GM10847 (cell line): Measurements from ENCODE around the gene ATRX.

Experiments
- POLR2A ChIP-seq: IDR thresholded peaks from 2 replicates; pipeline ENCODE4 v1.6.1; 2011; ENCODE audit not compliant: insufficient read length; ENCODE audit errors: extremely low read depth

The ATRX gene

GRCh38 chrX:77740376-77740905, 45.6 kb downstream of the ATRX start:
- no peak for TF ChIP-seq POLR2A

- no peak for TF ChIP-seq POLR2A
These were observed 52.7 kb downstream of the ATRX start for GRCh38 chrX:77733342-77733741.

DNA sequence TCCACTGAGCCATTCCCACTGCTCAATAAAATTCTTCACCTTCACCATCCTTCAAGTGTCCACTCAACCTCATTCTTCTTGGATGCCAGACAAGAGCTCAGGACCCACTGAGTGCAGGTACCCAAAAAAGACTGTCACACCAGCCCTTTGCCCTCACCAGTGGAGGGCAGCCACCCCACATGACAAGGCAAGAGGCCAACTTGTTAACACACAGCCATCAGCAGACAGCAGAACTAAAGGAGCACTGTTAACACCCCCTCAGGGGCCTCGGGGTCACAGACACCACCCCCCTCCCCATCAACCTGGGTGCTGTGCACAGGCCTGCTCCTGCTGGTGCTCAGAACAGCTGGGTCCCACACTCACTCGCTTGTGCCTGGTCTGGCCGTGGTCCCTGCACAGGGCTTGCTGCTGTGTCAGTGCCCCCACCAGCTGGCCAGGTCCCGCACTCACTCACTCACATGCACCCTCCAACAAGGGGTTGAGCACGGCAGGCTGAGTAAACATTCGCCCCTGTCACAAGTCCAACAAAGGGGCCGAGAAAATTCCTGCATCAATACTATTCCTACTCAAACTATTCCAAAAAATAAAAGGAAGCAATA, 54.1 kb downstream of the ATRX start:
- TF ChIP-seq POLR2A = no peak

DNA sequence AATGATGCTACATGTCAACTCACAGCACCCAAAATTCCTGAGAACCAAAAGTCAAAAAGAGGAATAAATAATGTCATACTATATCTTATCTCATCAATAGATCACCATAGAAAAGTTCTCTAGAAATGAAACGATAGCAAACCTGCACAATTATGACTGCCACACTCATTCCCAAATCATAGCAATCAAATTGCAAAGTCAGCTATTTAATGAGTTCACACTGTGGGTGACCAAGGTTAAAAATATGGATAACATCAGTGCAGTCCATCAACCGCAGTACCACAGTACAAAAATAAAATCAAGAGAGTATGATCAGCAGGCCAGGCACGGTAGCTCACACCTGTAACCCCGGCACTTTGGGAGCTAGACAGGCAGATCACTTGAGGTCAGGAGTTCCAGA, 62.3 kb downstream of the ATRX start:
- no peak for TF ChIP-seq POLR2A

DNA sequence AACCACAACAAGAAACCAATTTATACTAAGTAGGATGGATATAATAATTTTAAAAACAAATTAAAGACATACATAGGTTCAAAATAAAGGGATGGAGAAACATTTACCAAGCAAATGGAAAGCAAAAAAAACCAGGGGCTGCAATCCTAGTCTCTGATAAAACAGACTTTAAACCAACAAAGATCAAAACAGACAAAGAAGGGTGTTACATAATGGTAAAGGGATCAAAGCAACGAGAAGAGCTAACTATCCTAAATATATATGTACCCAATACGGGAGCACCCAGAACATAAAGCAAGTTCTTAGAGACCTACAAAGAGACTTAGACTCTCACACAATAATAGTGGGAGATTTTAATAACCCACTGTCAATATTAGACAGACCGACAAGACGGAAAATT, 66.6 kb downstream of the ATRX start:
- no peak for TF ChIP-seq POLR2A

- TF ChIP-seq POLR2A = no peak
These were observed 81.1 kb downstream of the ATRX start for GRCh38 chrX:77704881-77705280.

- TF ChIP-seq POLR2A = no peak
These were observed 87.8 kb downstream of the ATRX start for GRCh38 chrX:77698242-77698641.

DNA sequence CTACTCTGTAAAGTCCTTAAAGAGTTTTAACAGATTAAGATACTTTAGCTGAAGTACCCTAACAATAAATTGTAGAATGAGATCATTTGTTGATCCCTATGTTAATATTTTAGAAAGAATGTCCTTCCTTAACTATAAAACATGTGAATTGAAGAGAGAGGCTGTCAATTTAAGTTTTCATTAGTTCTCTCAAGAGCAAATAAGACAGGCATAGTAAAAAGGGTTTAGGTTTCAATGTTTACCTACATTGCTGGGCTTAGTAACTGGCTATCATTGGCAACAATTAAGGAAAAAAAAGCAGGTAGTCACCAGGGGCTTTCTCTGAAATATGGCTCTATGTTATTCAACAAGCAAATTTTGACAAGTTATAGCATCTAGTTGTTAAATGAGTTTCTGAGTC, 91.5 kb downstream of the ATRX start:
- TF ChIP-seq POLR2A = no peak

- TF ChIP-seq POLR2A = no peak
These were observed 92.4 kb downstream of the ATRX start for GRCh38 chrX:77693594-77693993.

DNA sequence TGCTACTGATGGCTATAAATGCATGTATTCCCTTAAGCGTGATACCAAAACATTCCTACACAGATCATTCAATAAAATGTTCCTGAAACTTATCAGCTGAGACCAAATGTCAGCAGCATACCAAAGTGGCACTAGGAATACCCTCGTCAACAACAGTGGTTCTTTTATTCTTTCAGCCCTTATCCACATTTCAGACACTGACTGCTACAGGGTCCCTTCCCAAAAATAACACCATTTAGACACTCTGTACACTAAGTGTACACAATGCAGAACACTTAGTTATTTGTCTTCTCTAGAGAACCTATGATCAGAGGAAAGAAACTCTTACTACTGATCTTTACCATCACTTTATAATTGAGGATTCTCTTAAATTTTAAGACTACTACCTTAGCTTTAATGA, 94.1 kb downstream of the ATRX start:
- TF ChIP-seq POLR2A = no peak

- no peak for TF ChIP-seq POLR2A
These were observed 96.6 kb downstream of the ATRX start for GRCh38 chrX:77689376-77689775.

GRCh38 chrX:77679144-77679543, 106.9 kb downstream of the ATRX start:
- TF ChIP-seq POLR2A = no peak

DNA sequence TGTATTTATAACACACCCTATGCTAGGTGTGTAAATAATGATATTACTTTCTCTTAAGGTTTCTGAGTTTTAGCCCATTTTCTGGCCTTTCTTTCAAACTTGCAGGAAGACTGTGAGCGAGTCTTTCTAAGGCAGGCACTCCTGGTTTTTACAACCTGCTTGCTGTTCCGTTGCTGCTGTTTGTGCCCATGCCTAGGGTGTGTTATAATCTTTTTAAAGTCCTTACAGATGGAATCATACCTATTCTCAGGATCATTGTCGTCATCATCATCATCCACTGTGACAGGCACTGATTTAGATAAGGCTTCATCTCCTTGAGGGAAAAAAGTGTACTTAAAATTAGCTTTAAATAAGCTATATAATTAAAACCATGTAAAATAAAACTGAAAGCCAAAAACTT, 110.0 kb downstream of the ATRX start:
- no peak for TF ChIP-seq POLR2A

DNA sequence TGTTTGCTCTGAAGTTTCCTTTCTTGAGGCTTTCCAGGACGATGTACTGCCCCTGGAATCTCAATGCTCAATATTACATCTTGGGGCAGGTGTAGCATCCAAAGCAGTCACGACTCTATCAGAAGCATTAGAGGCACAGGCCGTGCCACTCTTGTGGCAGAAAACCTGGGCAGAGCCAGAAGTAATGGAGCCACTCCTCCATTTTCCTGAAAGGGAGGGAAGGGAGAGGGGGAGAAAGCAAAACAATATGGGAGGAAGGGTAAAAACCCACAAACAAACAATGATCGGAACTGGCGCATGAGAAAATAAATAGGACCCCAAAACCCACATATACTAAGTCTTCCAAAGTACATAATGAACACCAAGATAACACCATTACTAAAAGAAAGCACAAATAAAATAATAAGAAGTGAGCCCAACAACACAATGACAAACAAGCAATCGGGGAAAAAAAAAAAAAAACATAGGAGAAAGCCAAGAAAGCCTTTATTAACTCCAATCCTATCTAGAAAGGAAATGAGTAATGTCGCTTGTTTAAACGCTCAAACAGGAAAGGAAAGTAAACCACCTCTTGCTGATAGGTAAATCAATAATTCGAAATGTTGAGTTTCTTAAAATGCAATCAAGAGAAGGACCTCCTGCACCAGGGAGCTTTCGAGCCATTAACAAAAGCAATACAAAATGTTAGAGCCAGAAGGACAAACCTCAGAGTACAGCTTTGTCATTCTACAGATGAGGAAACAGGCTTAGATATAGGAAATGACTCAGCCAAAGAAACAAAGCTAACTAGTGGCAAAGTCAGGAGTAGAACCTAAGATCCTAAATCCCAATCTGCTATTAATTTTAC, 117.4 kb downstream of the ATRX start:
- no peak for TF ChIP-seq POLR2A

DNA sequence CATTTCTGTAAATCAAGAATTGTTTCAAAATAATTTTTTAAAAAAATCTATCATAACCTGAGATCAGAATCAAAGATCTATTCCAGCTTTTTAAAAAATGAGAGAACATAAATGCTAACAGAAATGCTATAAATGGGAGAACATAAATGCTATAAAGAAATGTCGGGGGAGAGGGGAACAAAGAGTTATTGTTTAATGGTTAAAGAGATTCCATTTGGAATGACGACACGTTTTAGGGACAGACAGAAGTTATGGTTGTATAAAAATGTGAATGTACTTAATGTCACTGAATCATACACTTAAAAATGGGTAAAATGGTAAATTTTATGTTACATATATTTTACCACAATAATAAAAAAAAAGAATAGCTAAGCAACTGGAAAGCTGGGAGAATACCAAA, 127.1 kb downstream of the ATRX start:
- TF ChIP-seq POLR2A = no peak

GRCh38 chrX:77652095-77652494, 133.9 kb downstream of the ATRX start:
- TF ChIP-seq POLR2A = no peak
